Ramos (cell line): ENCODE measurements around the gene TBC1D2B.
"Not testable (repeated sequence)": the region's sequence is repeated elsewhere in the genome, so short reads cannot be mapped to it uniquely, and the experiment has no call there.

Source experiments
- in situ Hi-C: fragments of 300-500 bp; cut with MboI; formaldehyde crosslinking; loops from one replicate; pipeline ENCODE4 v1.14.3; 2022; ENCODE audit warnings: low sequenced_read_pairs; ENCODE audit not compliant: unreplicated experiment

Gene TBC1D2B

GRCh38 chr15:77959432-77959879 is 118.1 kb downstream of the TBC1D2B start:
- in situ Hi-C loops: no loop called here

DNA sequence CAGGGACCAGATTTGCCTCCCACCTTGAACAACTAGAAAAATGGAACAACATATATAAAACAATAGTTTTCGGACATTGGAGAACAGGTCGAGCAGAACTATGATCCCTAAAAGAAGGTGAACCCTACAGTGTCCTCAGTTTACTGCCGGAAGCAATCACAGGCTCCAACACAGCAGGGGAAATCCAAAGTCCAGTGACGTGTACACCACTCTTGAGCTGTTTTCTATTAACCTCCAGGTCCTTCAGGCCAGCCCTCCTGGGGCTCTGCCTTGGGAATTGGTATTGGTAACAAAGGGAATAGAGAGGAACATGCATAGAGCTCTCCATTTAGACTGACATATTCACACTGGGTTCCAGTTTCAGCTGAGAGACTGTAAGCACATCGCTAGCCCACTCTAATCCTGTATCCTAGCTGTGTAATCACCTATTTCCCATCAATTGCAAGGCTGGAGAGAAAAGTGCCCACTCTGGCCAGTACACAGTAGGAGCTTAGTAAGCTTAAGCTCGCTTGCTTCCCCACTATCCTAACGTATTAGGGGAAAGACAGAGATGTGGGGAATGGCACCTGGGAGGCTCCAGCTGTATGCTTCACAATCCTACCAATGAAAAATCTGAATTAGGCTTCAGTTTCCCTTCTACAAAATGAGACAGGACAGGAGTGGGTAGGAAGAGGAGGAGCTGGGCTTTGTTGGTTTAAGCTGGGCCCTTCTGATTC is 118.6 kb downstream of the TBC1D2B start:
- in situ Hi-C loops: not testable (repeated sequence)

DNA sequence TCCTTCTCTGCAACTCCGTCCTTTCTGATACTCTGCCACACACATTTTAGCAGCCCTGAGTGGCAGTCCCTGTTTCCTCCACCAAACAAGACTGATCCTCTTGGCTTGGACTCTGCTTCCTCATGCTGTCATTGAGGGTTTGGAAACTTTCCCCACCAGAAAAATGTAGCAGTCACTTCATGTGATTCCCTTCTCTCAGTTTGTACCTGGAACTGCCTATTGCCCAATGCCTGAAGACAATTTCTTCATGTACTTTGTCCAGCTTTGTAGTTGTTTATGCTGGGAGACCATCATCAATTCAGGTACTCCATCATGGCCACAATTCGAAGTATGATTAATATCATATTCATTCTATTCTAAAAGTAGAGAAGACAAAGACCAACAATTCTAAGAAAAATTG is 119.5 kb downstream of the TBC1D2B start:
- in situ Hi-C loops: not testable (repeated sequence)

GRCh38 chr15:77953926-77954325 is 123.6 kb downstream of the TBC1D2B start:
- in situ Hi-C loops: not testable (repeated sequence)

DNA sequence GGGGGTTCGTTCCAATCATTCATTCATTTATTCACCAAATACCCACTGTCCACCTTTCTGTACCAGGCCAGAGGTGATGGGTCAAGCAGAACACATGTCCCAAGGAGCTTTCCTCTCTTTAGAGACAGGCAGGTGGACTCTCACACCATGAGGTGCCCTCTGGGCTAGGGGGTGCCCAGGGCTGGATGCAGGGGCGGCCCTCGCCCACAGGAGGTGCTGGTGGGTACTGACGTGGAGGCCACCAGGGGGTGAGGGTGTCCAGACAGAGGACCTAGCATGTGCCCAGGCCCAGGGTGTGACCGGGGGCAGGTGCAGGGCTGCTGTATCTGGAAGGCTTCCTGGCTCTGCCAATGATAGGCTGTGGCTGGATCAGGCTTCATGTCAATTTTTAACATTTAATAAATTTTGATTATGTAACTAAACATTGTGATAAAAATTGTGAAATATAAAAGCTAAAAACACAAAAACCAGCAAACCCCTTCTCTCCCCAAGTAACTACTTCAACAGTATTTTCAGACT is 124.5 kb downstream of the TBC1D2B start:
- in situ Hi-C loops: not testable (repeated sequence)

DNA sequence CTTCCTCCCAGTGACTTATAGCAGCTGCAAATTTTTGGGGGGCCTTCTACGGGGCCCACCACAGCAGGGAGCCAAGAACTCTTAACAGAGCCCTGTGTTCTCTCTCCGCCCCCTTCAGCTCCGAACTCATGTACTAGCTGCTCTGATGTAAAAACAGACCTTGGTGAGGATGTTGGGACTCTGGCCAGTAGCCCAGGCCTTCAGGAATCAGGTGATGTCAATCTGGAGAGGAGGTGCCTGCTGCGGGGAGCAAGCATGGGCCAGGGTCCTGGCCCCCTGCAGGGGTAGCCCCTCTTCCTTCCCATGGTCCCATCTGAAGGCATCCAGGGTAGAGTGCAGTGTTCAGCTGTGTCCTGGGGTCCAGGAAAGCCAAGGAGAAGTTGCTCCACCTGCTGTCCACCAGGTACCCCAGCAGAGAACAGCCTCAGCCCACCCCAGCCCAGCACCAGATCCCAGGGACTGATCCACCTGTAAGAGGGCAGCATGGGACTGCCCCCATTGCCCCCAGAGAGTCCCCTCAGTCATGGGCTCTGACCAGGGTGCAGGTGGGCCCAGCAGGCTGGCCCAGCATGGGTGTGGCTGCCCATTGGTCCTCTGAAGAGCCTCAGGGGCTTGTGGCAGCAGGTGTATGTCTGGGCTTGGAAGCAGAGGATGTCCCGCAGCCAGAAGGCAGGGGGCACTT is 126.3 kb downstream of the TBC1D2B start:
- in situ Hi-C loops: not testable (repeated sequence)

DNA sequence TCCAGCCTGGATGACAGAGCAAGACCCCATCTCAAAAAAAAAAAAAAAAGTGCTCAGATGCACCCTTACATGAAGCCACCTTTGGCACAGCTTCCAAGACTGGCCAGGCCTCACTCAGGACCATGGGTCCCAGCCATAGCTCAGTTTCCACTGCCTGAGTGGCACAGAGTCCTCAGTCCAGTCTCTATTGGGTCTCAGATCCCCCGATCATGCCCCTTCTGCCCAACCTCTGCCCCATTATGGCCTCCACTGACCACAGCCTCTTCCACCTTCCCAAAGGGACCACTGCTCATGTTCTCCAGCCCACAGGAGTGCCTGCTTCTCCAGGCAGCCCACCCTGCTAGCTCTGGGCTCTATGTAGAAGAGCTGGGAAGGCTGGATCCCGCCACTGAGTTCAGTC is 127.0 kb downstream of the TBC1D2B start:
- in situ Hi-C loops: not testable (repeated sequence)

- in situ Hi-C loops: no loop called here
These were observed 131.9 kb downstream of the TBC1D2B start for GRCh38 chr15:77945566-77945965.
